HUES48 (cell line): ENCODE results near the gene PTPN5.

ENCODE experiments used
- H3K27ac ChIP-seq: one replicate; pipeline ENCODE4 v1.7.0; 2013; ENCODE audit warnings: low read depth, low read length, inconsistent platforms
- H3K27me3 ChIP-seq: 2 replicates; pipeline ENCODE4 v1.6.1; 2013; ENCODE audit warnings: mild to moderate bottlenecking, low read length; ENCODE audit not compliant: control insufficient read depth, insufficient read depth
- H3K36me3 ChIP-seq: 2 replicates; pipeline ENCODE4 v1.6.1; 2013; ENCODE audit warnings: low read length; ENCODE audit not compliant: control insufficient read depth, insufficient read depth
- H3K4me1 ChIP-seq: 2 replicates; pipeline ENCODE4 v1.6.1; 2013; ENCODE audit warnings: mild to moderate bottlenecking, low read length; ENCODE audit not compliant: control insufficient read depth, insufficient read depth
- H3K4me3 ChIP-seq: 2 replicates; pipeline ENCODE4 v1.5.1; 2013; ENCODE audit warnings: mild to moderate bottlenecking, low read depth, low read length
- H3K9ac ChIP-seq: 2 replicates; pipeline ENCODE4 v1.6.1; 2013; ENCODE audit warnings: mild to moderate bottlenecking, low read depth, low read length, moderate library complexity
- H3K9me3 ChIP-seq: 2 replicates; pipeline ENCODE4 v1.6.1; 2013; ENCODE audit warnings: low read length; ENCODE audit not compliant: control insufficient read depth, insufficient read depth

PTPN5 gene

DNA sequence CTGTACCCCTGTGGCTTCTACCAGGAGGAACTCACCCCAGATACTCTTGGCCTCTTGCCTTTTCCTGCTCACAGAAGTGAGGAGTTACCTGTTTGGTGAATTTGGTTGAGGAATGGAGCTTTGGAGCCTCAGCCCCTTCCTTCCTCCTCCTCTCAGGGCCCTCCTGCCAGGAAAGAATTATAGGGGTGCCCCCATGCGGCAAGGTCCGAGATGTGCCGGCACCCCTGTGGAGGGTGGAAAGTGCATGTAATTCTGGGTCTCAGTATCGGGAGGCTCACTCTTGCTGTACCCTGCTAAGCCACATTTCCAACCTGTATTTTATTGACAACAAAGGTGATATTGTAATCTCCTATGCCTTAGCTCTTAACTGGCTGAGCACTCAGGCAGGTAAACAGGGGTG, 51.9 kb downstream of the PTPN5 start:
- no peak overlapping the region for H3K27ac ChIP-seq
- no peak overlapping the region for H3K4me3 ChIP-seq
- H3K9ac ChIP-seq: no peak overlapping the region
- H3K4me1 ChIP-seq: no peaks in the 10 kb centered on the region
- H3K27me3 ChIP-seq: no peaks in the 10 kb centered on the region
- no peaks in the 10 kb centered on the region for H3K36me3 ChIP-seq
- no peaks in the 10 kb centered on the region for H3K9me3 ChIP-seq

DNA sequence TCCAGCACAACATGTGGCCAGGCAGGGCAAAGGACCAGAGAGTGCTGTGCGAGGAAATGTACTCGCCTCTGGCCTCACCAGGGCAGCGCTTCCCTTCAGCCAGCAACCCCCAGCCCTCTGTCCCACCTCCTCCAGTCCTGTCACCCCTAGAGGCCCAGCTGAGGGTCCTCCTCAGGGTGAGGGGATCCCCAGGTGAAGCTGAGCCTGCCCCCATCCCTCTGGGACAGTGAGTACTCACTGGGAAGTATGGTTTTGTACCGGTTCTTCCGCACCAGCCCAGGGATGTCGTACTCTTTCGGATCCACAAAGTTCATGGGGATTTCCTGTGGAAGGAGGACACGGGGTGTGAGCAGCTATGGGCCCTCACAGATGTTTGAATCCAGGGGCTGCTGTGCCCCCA, 54.0 kb downstream of the PTPN5 start:
- H3K4me1 ChIP-seq: no peaks in the 10 kb centered on the region
- no peaks in the 10 kb centered on the region for H3K36me3 ChIP-seq
- H3K9ac ChIP-seq: no peak overlapping the region
- H3K4me3 ChIP-seq: no peak overlapping the region
- H3K27me3 ChIP-seq: no peaks in the 10 kb centered on the region
- H3K27ac ChIP-seq: no peak overlapping the region
- H3K9me3 ChIP-seq: no peaks in the 10 kb centered on the region

DNA sequence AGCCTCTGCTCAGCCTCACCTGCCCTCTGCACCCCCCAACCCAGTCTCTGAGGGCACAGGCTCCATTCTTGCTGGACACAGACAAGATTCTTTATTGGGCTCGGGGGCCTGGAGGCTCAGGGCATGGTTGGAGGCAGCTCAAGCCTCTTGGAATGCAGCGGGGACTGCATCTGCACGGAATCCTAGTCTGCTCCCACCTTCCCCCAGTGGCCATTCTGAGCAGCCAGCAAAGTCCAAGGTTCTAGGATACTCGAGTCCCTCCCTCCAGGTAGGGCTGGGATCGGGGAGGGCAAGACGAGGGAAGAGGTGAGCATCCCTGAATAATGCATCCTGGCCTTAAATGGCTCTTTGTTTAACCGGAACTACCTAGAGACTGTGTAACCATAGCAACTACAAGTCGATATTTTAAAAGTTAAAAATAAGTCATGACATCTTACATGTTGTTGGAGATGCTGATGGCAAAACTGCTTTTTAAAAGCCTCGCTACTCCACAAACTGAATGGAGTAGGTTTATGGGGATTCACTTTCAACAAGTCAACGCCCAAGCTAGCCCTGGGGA, 54.9 kb downstream of the PTPN5 start:
- H3K9me3 ChIP-seq: no peaks in the 10 kb centered on the region
- H3K9ac ChIP-seq: no peak overlapping the region
- no peaks in the 10 kb centered on the region for H3K36me3 ChIP-seq
- no peaks in the 10 kb centered on the region for H3K27me3 ChIP-seq
- no peak overlapping the region for H3K4me3 ChIP-seq
- H3K4me1 ChIP-seq: no peaks in the 10 kb centered on the region
- no peak overlapping the region for H3K27ac ChIP-seq

DNA sequence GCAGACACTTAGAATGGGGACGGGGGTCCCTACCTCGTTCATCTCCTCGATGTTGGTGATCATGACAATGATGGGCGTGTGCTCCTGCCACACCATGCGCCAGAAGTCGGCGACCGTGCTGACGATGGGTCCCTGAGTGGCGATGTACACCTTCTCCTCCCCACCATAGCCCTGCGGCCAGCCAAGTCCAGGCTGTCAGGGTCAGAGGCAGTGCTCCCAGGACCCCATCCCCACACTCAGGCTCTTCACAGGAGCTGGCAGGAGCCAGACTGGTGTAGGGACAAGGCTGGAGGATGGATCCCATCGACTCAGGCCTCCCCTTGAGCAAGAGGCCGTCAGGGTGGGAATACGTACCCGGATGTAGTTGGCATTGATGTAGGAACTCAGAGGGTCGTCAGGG, 58.4 kb downstream of the PTPN5 start:
- Histone ChIP-seq H3K27me3 (no peaks in the 10 kb centered on the region), H3K27ac (no peak overlapping the region), H3K36me3 (no peaks in the 10 kb centered on the region), H3K4me3 (no peak overlapping the region), H3K9me3 (no peaks in the 10 kb centered on the region), H3K4me1 (no peaks in the 10 kb centered on the region), H3K9ac (no peak overlapping the region)

DNA sequence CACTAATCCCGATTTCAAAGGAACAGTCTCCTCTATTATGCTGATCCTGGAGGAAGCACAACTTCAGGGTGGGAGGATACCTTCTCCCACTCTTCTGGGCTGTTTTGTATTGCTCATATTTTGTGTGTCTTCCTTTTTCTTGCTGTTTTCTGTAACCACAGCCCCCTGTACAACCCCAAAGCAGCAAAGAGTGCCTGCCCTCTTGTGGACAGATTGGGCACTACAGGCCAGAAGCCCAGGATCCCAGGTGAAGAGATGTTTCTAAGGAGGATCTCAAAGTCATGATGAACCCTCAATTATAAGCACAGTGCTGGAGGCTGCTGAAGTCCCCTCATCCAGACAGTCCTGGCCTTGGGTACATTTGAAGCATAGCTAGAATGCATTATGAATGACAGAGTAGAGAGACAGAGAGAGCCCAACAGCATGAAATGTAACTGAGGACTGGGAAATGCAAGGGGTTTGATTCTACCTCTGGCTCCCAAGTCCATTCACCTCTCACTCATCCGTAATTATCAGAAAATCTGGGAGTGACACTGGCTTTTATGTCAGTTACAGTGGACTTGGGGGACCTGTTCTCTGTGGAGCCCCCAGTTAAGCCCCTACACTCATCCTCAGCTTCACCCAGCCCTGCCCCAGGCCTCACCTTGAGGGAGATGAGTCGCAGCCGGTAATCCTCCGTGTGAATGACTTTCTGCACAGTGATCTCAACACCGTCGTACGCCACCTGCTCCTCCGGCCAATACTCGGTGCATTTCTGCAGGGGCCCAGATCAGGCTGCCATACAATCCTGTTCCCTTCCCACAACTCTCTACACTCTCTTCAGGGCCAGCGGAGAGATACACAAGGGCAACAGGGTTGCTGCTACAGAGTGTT, 59.4 kb downstream of the PTPN5 start:
- Histone ChIP-seq H3K27me3 (no peaks in the 10 kb centered on the region), H3K4me1 (0 out of 2 replicates have a peak, but pooled peaks cover 6% of the 10 kb centered on the region), H3K9ac (no peak overlapping the region), H3K27ac (no peak overlapping the region), H3K36me3 (no peaks in the 10 kb centered on the region), H3K9me3 (no peaks in the 10 kb centered on the region), H3K4me3 (no peak overlapping the region)

DNA sequence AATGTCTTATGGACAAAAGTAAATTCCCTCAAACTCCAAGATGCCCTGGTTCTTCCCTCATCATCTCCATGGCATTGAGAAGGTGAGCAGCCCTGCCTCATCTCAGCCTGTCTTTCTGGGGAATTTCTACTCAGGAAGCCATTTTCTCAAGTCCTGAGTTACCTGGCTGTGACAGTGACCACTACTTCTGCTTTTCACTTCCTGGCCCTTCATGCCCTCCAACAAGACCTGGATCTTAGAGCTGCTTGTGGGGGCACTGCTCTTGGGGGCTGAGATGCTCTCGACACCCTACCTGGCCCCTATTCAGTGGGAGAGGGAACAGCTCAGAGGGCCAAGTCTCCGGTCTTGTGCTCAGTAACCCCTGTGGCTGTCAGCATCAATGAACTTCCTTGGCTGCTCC, 60.2 kb downstream of the PTPN5 start:
- H3K4me1 ChIP-seq: peaks cover 8% of the 10 kb centered on the region; the same call in 1 of the 2 replicates
- no peaks in the 10 kb centered on the region for H3K27me3 ChIP-seq
- no peak overlapping the region for H3K9ac ChIP-seq
- H3K4me3 ChIP-seq: no peak overlapping the region
- no peaks in the 10 kb centered on the region for H3K36me3 ChIP-seq
- no peak overlapping the region for H3K27ac ChIP-seq
- no peaks in the 10 kb centered on the region for H3K9me3 ChIP-seq

DNA sequence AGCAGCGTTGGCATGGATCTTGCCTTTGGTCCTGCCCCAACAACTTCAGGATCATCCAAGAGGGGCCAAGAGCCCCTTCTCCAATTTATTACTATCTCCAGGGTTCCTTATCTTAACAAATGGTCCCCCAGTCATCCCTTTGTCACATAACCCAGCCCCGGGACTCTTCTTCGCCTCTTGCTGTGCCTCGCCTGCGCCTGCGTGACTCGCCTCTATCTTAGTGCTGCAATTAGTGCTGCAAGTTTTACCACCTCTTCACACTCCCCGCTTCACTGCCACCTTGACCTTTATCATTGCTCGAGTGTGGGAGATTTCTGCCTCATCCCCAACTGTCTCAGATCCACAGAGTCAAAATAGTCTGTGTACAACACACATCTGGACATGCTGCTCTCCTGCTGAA, 61.6 kb downstream of the PTPN5 start:
- Histone ChIP-seq H3K4me3 (no peak overlapping the region), H3K4me1 (peaks cover 14% of the 10 kb centered on the region), H3K36me3 (no peaks in the 10 kb centered on the region), H3K27ac (no peak overlapping the region), H3K27me3 (no peaks in the 10 kb centered on the region), H3K9me3 (no peaks in the 10 kb centered on the region), H3K9ac (no peak overlapping the region)

DNA sequence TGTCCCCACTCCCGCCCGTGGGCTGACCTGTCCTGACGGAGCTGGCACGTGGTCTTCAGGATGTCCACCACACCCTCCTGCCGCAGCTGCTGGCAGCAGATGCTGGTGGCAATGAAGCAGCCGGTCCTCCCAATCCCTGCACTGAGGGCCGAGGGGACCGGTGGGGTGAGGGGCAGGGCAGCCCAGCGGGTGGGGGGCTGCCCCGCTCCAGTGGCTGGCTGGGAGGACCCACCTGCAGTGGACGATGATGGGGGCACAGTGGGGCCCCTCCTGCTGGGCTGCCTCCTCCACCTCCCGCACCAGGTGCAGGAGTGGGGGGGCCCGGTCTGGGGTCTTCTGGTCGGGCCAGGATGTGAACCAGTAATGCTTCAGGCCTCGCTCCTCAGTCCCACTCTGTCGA, 62.2 kb downstream of the PTPN5 start:
- no peaks in the 10 kb centered on the region for H3K27me3 ChIP-seq
- no peaks in the 10 kb centered on the region for H3K9me3 ChIP-seq
- no peaks in the 10 kb centered on the region for H3K36me3 ChIP-seq
- H3K4me1 ChIP-seq: peaks cover 14% of the 10 kb centered on the region
- no peak overlapping the region for H3K9ac ChIP-seq
- H3K27ac ChIP-seq: no peak overlapping the region
- no peak overlapping the region for H3K4me3 ChIP-seq

DNA sequence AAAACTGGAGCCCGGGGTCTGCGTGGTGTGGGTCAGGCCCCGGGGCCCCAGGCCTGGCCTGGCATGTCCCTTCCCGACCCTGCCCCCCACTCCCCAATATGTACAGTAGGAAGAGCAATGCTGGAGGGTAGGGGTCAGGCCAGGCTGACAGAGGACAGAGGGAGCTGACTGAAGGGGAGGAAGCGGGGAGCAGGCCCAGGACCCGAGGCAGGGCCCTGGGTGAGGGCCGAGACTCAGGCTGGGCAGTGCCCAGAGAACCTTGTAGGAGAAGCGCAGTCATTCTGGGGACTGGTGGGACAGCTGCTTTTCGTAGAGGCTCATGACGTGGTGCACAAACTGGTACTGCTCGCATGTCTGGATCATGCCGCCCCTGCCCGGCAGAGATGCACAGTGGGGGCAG, 62.9 kb downstream of the PTPN5 start:
- H3K27ac ChIP-seq: no peak overlapping the region
- H3K9me3 ChIP-seq: no peaks in the 10 kb centered on the region
- no peaks in the 10 kb centered on the region for H3K27me3 ChIP-seq
- no peaks in the 10 kb centered on the region for H3K36me3 ChIP-seq
- H3K9ac ChIP-seq: no peak overlapping the region
- H3K4me1 ChIP-seq: peaks cover 14% of the 10 kb centered on the region
- no peak overlapping the region for H3K4me3 ChIP-seq

DNA sequence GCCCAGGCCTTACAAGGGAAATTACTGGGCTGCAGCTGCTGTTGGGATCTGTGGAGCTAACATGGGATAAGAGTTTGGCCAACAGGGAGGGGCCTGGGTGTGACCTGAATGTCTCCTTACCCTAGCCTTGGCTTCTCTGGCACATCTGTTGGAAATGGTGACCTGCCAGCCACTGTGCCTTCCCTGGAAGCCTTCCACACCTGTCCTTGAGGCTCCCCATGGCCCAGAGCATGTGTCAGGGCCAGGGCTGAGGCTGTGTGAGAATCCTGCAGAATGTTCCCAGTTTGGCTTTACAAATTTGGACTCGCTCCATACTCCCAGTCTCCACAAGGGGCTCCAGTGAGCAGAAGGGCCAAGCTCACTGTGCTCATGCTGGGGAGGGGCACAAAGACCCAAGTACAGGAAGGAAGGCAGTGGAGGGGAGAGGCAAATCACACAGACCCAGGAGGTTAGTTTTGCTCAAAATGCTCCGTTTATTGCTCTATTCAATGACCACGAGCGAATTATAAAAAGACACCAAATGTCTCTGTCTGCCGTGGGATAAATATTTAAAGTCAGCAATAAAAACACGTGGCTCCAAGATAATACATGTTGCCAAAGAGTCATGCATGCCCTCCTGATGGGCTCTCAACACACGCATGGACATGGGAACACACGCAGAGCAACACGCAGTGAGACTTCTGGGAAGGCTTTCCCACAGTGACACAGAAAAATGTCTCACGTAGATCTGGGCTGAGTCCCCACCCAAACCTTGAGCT, 63.9 kb downstream of the PTPN5 start:
- Histone ChIP-seq H3K27ac (no peak overlapping the region), H3K27me3 (no peaks in the 10 kb centered on the region), H3K4me1 (peaks cover 14% of the 10 kb centered on the region), H3K9me3 (no peaks in the 10 kb centered on the region), H3K9ac (no peak overlapping the region), H3K4me3 (no peak overlapping the region), H3K36me3 (no peaks in the 10 kb centered on the region)

DNA sequence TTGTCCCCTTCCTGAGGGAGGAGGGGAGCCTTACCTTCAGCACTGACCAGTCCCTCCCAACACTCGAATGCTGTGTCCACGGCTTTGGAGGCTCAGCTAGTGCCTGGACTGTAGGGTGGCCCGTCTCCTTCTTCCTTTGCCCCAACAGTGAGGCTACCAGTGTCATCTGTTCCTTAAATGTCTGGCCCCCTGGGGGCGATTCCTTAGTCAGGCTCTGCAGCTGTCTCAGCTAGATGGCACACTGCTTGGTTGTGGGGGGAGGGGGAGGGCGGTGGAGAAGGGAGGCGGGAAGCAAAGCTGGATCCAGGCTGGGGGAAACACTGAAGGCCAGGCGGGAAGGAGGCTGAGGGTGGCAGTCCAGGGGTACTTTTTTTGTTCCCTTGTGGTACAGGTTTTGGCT, 65.6 kb downstream of the PTPN5 start, which contains the start of gene IGSF22:
Gene IGSF22, minus strand, starts transcription at position 149 of the 400 bp plus-strand sequence. CDS start 1,952 bp downstream, outside the sequence.
- no peak within 1 kb of the TSS for H3K9ac ChIP-seq
- H3K4me3 ChIP-seq: no peak within 1 kb of the TSS
- H3K36me3 ChIP-seq: no peaks in the 10 kb centered on the region
- H3K9me3 ChIP-seq: no peaks in the 10 kb centered on the region
- H3K4me1 ChIP-seq: peaks cover 14% of the 10 kb centered on the region
- H3K27ac ChIP-seq: no peak within 1 kb of the TSS
- H3K27me3 ChIP-seq: no peaks in the 10 kb centered on the region; the same call in 1 of the 2 replicates
